A673 (cell line): ENCODE results near the gene LCE5A. TPM values are rescaled to one million over a fixed set of nuclear protein-coding genes. Genes with fewer than 3 reads are reported as not detected.

ENCODE experiments used
- BruUV-seq: library from RNA; stranded (reverse); fragments of 400-500 nt; replicated peaks from 2 replicates; lab custom pipeline; 2021; lab: Mats Ljungman, UMichigan
- CTCF ChIA-PET: fragments of 300-600 bp; sonication (Branson Sonifier 250); formaldehyde crosslinking; loops from one replicate; lab custom pipeline; 2022; ENCODE audit warnings: antibody characterized with exemption; lab: Charles Lee
- POLR2A ChIA-PET: fragments of 300-600 bp; sonication (Branson Sonifier 250); formaldehyde crosslinking; loops from one replicate; lab custom pipeline; 2022; ENCODE audit warnings: antibody characterized with exemption; ENCODE audit not compliant: low non-redundant PET; lab: Charles Lee
- DNase-seq: peaks from one replicate; pipeline ENCODE4 v3.0.0-alpha.2; 2015; ENCODE audit warnings: low spot score
- H3K27ac ChIP-seq: fragments of 200-600 bp; sonication (generic); 2 replicates; pipeline ENCODE4 v1.5.1; 2016; ENCODE audit warnings: mixed run types, low read depth, mild to moderate bottlenecking, mixed read lengths, antibody characterized with exemption, low read length; ENCODE audit not compliant: poor library complexity, severe bottlenecking
- H3K27me3 ChIP-seq: fragments of 200-600 bp; sonication (generic); replicated peaks from 2 replicates; pipeline ENCODE4 v1.6.1; 2017; ENCODE audit warnings: mixed run types, low read depth, mild to moderate bottlenecking, mixed read lengths, antibody characterized with exemption, low read length; ENCODE audit not compliant: insufficient read depth, poor library complexity
- H3K36me3 ChIP-seq: fragments of 200-600 bp; sonication (generic); 2 replicates; pipeline ENCODE4 v1.6.1; 2016; ENCODE audit warnings: mixed run types, mild to moderate bottlenecking, mixed read lengths, antibody characterized with exemption, low read length; ENCODE audit not compliant: insufficient read depth, poor library complexity, severe bottlenecking
- H3K4me1 ChIP-seq: fragments of 200-600 bp; sonication (generic); 2 replicates; pipeline ENCODE4 v1.6.1; 2017; ENCODE audit warnings: mixed run types, mild to moderate bottlenecking, mixed read lengths, antibody characterized with exemption, low read length; ENCODE audit not compliant: insufficient read depth, poor library complexity, severe bottlenecking
- H3K4me3 ChIP-seq: fragments of 200-600 bp; sonication (generic); 2 replicates; pipeline ENCODE4 v1.5.1; 2016; ENCODE audit warnings: low read depth, mixed run types, mild to moderate bottlenecking, mixed read lengths, low read length; ENCODE audit not compliant: poor library complexity, severe bottlenecking
- H3K9me3 ChIP-seq: fragments of 200-600 bp; sonication (generic); 2 replicates; pipeline ENCODE4 v1.6.1; 2016; ENCODE audit warnings: mixed run types, low read depth, mild to moderate bottlenecking, mixed read lengths, antibody characterized with exemption, low read length; ENCODE audit not compliant: poor library complexity, severe bottlenecking
- CTCF ChIP-seq: fragments of 300-800, 200-600 bp; sonication (generic); conservative IDR thresholded peaks from 2 replicates; pipeline ENCODE4 v1.5.1; 2017; ENCODE audit warnings: low read depth, mild to moderate bottlenecking, antibody characterized with exemption, low read length, moderate library complexity, mixed read lengths
- EZH2 ChIP-seq: fragments of 200-600 bp; sonication (generic); IDR thresholded peaks from 2 replicates; pipeline ENCODE4 v1.6.1; 2017; ENCODE audit warnings: borderline replicate concordance, low read depth, mild to moderate bottlenecking, mixed read lengths, antibody characterized with exemption, low read length; ENCODE audit not compliant: poor library complexity, severe bottlenecking
- intact Hi-C: fragments of 100-400 bp; cut with micrococcal nuclease; formaldehyde crosslinking; loops from one replicate; pipeline ENCODE4 v1.10.0; 2022; ENCODE audit not compliant: unreplicated experiment
- total RNA-seq: library from RNA; stranded (reverse); gene quantifications from 2 replicates; pipeline ENCODE4 v1.2.3, GENCODE V29; 2021

The LCE5A gene
- total RNA-seq, 1 experiment from 2014 or later: not detected

- Histone ChIP-seq H3K4me3 (no peak overlapping the region), H3K27me3 (no peaks in the 10 kb centered on the region), H3K27ac (no peak overlapping the region), H3K9me3 (no peaks in the 10 kb centered on the region), H3K36me3 (no peaks in the 10 kb centered on the region), H3K4me1 (no peaks in the 10 kb centered on the region)
- POLR2A ChIA-PET: interaction anchor here (0.8 kb wide), 1 partner anchor 876 kb away, joined by 3 read pairs; no protein-coding TSS in a partner anchor
- CTCF ChIA-PET: interaction anchor here (0.7 kb wide), 1 partner anchor 12 kb away, joined by 3 read pairs; no protein-coding TSS in a partner anchor
- intact Hi-C loops: no loop called here
- TF ChIP-seq EZH2 (no peak), CTCF (no peak)
- DNase-seq: no peak
- no TSS peak for BruUV-seq
Measured at GRCh38 chr1:152481869-152482664, 28.5 kb upstream of the LCE5A start.

DNA sequence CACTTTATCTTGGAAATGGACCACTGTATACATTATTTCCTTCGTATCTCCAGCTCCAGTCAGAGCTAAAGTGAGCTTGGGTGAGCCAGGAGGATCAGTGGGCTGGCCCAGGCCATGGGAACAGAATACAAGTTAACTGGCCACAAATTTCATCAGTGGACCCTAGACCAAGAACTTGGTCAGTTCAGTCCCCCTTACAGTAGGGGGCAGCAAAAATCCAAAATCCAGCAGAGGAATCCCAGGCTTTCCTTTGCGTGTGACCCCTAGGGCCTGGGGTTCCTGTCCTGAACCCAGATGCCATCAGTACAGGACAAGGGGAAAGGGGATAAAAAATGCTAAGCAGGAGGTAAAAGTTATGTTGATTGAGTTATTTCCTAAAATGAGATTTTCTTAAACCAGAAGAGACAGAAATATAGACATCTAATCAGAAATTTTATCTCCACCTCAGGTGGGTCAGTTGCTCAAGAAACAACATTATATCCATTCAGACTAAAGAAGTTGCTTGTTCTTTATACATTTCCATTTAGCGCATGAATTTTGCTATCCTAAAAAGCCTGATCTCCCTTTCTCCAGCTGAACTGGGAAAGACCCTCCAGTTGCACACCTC is 24.1 kb upstream of the LCE5A start:
- BruUV-seq: no TSS peak

GRCh38 chr1:152487871-152488270 is 22.7 kb upstream of the LCE5A start:
- H3K4me3 ChIP-seq: no peak overlapping the region
- intact Hi-C loops: no loop called here
- no peaks in the 10 kb centered on the region for H3K36me3 ChIP-seq
- H3K4me1 ChIP-seq: no peaks in the 10 kb centered on the region
- H3K9me3 ChIP-seq: no peaks in the 10 kb centered on the region
- ChIA-PET CTCF (no interaction called here), POLR2A (no interaction called here)
- no TSS peak for BruUV-seq
- H3K27ac ChIP-seq: no peak overlapping the region
- no peak for DNase-seq
- TF ChIP-seq CTCF (no peak), EZH2 (no peak)
- peaks cover 6% of the 10 kb centered on the region for H3K27me3 ChIP-seq

More for the DNA sequence above, 24.1 kb upstream of the LCE5A start:
- peaks cover 6% of the 10 kb centered on the region for H3K27me3 ChIP-seq
- peak; percentile 21 for DNase-seq
- H3K9me3 ChIP-seq: no peaks in the 10 kb centered on the region
- TF ChIP-seq CTCF (peak; percentile 50), EZH2 (no peak)
- no peak overlapping the region for H3K27ac ChIP-seq
- intact Hi-C loops: no loop called here
- CTCF ChIA-PET: no interaction called here
- no peak overlapping the region for H3K4me3 ChIP-seq
- no peaks in the 10 kb centered on the region for H3K36me3 ChIP-seq
- H3K4me1 ChIP-seq: no peaks in the 10 kb centered on the region
- POLR2A ChIA-PET: interaction anchor here (0.6 kb wide), 1 partner anchor 352 kb away, joined by 4 read pairs; no protein-coding TSS in a partner anchor
